NCI-H1105 treated with DMSO at 0.1 percent for 48 hours (cell line): ENCODE results near the gene AXDND1.
"Not testable (repeated sequence)": the region's sequence is repeated elsewhere in the genome, so short reads cannot be mapped to it uniquely, and the experiment has no call there.

ENCODE experiments used
- DNase-seq: peaks from one replicate; lab custom pipeline; 2025; lab: John Stamatoyannopoulos, UW

Gene AXDND1

DNA sequence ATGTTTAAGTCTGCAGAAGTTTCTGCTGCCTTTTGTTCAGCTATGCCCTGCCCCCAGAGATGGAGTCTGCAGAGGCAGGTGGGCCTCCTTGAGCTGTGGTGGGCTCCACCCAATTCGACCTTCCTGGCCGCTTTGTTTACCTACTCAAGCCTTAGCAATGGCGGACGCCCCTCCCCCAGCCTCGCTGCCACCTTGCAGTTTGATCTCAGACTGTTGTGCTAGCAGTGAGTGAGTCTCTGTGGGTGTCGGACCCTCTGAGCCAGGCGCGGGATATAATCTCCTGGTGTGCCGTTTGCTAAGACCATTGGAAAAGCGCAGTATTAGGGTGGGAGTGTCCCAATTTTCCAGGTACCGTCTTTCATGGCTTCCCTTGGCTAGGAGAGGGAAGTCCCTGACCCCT, 99.9 kb downstream of the AXDND1 start:
- not testable (repeated sequence) for DNase-seq

DNA sequence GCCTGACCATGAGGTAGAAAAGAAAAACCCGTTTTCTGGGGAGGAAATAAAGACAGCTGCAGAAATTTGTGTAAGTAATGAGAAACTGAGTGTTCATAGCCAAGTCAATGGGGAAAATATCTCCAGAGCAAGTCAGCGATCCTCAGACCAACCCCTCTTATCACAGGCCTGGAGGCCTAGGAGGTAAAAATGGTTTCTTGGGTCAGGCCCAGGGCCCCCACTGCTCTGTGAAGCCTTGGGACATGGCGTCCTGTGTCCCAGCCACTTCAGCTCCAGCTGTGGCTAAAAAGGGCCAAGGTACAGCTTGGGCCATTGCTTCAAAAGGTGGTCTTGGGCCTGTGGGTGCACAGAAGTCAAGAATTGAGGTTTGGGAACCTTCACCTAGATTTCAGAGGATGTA, 108.9 kb downstream of the AXDND1 start:
- no peak for DNase-seq

DNA sequence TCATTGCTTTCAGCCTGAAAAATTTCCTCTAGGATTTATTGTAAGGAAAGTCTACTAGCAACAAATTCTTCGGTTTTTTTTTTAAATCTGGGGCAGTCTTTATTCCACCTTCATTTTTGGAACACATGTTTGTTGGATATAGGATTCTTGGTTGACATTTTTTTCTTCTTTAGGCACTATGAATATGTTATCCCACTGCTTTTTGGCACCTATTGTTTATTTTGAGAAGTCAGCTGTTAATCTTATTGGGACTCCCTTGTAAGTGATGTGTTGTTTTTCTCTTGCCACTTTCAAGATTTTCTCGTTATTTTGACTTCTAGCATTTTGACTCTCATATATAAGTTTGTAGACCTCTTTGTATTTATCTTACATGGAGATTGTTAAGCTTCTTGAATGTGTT, 110.7 kb downstream of the AXDND1 start:
- no peak for DNase-seq

DNA sequence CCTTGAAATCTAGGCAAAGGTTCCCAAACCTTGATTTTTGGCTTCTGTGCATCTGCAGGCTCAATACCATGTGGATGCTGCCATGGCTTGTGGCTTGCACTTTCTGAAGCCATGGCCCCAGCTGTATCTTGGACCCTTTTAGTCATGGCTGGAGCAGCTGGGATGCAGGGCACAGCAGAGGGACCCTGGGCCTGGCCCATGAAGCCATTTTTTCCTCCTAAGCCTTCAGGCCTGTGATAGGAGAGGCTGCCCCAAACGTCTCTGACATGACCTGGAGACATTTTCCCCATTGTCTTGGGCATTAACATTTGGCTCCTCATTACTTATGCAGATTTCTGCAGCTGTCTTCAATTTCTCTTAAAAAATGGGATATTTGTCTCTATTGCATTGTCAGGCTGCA, 112.6 kb downstream of the AXDND1 start:
- no peak for DNase-seq

DNA sequence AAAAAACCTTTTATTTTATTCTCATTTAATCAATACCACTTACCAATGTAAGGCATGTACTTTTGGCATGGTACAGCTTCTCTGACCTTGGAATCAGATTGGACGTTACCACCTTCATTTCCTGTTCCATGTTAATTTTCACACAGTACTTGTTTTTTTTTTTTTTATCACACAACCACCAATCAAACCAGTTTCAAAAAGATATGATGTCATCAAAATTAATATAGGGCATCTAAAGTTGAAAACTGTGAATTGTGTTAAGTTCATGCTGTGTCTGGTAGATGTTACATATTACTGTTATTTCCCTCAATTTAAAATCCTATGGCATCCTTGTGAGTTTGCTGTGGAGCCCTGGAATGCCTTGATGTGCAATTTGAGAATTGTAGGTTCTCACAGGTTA, 124.8 kb downstream of the AXDND1 start:
- DNase-seq = no peak

DNA sequence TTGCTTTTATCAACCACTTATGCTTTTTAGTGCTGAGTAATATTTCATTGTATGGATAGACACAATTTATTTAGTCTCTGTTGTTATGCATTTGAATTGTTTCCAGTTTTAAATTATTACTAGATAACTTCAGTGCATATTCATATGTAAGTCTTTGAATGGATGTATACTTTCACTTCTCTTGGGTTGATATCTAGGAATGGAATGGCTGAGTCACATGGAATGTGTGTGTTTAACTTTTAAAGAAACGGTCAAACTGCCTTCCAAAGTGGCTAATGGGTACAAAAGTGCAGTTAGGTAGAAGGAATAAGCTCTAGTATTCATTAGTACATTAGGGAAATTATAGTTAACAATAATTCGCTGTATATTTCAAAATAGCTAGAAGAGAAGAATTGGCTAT, 127.6 kb downstream of the AXDND1 start:
- no peak for DNase-seq

DNA sequence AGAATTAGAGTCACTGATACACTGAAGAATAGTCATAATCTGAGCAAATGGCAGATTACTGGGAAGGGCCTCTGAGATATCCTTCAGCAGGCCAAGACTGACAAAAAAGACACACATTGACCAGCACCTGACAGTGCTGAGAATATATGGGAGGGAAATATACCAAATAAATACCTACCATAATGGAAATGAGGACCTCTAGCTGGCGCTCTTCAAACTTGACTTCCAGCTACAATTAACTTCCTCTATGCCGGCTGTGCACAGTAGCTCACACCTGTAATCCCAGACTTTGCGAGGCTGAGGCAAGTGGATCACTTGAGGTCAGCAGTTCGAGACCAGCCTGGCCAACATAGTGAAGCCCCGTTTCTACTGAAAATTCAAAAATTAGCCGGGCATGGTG, 140.4 kb downstream of the AXDND1 start:
- no peak for DNase-seq

DNA sequence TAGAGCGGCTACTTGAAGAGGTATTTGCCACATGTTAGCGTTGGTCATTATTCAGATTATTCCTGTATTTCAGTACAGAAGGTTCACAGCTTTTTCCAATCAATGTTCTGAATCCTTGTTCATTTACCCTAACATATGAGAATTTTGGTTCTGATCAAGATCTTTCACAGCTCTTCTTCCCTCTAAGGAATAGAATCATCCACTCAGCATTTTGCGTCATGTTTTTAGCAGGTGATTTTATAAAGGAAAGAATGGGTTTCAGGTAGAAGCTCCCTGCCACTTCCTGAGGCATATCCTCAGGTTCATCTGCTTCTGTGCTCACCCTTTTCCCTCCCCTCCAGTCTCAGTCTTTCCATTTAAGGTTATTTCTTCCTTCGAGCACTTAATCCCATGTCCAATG, 143.6 kb downstream of the AXDND1 start:
- DNase-seq = no peak

DNA sequence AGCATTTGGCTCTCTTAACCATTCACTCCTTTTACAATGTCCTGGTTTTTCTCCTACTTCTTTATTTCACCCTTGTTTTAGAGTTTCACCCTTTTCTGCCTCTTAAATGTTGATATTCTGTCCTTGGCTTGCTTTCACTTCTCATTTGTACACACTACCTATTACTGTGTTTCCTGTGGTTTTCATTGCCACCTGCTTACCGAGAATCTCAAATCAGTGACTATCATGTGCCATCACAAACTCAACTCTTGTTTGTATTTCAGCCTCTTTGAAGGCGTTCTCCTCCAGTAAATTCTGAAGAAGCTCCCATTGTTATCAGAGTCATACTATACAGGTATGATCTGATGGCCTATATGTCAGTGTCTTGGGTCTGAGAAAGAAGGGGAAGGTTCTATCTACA, 144.3 kb downstream of the AXDND1 start:
- no peak for DNase-seq

DNA sequence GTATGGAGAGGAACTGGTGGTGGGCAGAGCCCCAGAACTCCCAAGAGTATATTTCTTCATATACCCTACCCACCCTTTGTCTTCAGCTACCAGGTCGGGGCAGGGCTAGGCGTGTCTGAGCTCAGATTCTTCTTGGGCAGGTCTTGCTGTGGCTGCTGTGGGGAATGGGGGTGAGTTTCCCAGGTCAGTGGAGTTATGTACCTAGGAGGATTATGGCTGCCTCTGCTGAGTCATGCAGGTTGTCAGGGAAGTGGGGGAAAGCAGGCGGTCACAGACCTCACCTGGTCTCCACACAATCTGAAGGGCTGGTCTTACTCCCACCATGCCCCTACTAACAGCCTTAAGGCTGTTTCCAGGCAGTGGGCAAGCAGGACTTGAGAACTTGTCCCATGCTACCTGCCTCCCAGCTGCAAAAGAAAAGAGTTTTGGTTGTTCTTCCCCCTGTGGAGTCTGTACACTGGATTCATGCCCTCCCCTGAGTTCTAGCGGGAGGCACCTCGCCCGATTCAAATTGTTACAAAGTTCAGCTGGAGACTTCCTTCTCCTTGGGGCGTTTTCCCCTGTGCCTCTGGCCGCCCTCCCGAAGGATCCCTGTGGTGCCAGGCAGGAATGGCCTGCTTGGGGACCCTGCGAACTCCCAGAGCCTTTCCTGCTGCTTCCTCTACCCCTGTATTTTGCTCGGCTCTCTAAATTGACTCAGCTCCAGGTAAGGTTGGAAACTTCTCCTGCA, 151.4 kb downstream of the AXDND1 start:
- DNase-seq = no peak

DNA sequence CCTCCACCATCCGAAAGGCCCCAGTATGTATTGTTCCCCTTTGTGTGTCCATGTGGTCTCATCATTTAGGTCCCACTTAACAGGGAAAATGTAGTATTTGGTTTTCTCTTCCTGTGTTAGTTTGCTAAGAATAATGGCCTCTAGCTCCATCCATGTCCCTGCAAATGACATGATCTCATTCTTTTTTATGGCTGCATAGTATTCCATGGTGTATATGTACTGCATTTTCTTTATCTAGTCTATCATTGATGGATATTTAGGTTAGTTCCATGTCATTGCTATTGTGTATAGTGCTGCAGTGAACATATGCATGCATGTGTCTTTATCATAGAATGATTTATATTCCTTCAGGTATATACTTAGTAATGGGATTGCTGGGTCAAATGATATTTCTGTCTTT, 152.8 kb downstream of the AXDND1 start:
- not testable (repeated sequence) for DNase-seq

DNA sequence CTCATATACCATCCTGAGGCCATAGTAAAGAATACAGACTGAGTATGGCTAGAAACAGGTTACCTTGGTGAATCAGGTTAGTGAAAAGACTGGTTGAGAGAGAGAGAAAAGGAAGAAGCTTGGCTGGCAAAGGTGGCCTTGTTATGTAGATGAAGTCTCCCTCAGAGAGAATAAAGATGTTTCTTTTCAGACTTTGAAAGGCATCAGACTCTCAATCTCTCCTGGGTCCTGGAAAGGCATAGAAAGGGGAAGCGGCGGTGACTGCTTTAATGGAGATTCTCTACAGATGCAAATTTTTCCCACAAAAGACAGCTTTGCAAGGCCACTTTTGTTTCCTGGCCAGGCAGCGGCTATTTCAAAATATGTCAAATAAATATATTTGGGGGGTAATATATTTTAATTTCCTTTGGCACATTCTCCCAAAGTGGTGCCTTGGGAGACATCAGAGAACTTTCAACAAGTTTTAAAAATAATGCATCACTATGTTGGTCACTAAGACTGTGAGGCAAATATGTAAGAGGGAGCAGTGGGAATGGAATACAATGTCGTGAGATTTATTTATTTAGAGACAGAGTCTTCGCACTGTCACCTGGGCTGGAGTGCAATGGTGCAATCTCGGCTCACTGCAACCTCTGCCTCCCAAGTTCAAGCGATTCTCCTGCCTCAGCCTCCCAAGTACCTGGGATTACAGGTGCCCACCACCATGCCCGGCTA, 163.9 kb downstream of the AXDND1 start:
- DNase-seq = no peak

DNA sequence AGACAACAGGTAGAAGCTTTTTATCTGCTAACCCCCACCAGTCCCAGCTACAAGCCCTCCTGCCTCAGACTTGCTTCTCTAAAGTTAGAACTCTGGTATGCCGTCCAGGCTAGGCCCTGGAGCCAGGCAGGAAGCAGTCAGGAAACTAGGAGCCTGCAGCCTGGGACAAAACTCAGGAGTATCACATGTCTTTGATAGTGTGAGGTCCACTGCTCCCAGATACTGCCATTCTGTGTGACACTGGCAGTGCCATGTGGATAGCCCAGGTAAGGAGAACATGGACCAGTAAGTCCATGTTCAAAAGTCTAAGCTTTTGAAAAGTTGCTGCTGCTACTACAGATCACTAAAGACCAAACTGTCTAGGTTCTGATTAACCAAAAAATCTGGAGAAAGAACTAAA, 164.6 kb downstream of the AXDND1 start:
- no peak for DNase-seq

DNA sequence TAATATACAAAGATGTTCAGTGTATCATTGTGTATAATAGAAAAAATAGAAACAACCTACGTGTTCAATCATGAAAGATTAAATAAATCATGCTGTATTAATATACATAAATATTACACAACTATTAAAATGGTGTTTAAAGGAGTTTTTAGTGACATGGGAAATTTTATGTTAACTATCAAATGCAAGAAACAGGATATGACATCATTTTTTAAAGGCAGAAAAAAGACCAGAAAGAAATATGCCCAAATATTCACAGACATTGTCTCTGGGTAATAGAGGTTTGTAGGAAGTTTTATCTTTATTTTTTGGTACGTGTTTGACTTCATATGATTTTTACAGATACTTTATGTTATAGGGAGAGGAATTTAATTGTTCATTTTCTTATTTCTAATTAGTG, 176.0 kb downstream of the AXDND1 start:
- DNase-seq = no peak

DNA sequence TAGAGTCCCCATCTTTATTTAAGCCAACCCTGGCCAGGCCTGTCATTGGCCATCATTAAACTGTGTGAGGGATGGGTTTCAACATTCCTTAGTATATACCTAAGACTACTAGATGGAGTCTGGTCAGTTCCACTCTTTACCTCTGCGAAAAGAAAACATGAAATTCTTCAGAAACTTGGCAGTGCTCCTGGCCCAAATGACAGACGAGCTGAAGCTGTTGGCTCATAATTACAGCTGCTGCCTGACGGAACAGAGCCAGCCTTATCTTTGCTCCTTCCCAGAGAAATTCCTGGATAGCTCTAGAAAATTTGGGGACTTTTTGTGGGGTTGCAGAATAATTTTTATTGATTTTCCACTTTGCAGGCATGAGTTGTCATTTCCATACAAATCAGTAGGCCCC, 179.6 kb downstream of the AXDND1 start:
- no peak for DNase-seq

DNA sequence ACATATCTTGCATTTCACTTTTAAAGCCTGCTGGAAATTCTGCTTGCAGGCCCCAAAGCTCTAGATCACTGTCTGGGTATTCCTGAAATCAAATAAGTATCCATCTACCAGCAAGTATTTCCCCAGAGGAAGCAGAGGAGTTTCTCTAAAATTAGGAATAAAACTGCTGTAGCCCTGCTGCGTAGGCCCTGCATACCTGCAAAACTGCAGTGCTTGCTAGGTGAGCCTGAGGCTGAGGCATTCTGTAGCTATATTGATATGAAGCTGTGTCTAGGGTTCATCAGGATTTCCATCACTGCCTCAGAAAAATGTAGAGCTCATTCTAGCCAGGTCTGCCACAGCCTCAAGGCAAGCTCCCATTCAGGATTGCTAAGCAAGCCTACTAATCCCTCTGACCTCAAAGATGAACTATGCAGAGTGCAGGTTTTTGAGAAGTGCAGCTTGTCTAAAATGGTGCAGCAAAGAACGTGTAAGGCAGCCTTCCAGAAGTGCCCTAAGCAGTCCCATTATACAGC, 181.3 kb downstream of the AXDND1 start:
- no peak for DNase-seq

DNA sequence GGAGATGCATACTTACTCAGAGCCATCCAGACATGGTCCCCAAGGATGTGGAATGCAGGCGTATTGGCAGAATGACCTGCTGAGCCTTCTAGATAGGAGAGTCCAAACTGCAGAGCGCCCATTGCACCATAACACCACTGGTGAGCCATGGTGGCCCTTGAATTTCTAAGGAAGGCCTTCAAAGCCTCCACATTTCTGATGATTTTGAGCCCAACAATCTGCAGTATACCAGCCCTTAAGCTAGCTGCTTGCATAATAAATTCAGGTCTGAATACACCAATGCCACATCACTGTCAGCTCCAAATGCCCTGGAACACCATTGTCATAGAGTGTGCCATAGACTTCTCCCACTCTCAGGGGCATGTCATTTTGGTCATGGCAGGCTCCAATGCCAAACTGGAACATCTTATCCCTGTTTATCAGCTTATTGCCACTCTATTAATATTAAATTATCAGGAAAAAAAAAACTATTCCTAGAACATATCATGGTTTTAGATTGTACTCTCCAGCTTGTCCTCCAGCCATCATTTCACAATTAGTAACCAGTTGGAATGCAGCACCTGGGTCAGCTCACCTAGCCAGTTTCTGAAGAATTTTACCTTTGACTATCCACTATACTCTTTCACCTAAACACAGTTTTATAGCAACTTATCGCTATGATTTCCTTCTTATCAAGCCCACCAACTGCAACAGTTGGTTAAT, 183.0 kb downstream of the AXDND1 start:
- DNase-seq = no peak

DNA sequence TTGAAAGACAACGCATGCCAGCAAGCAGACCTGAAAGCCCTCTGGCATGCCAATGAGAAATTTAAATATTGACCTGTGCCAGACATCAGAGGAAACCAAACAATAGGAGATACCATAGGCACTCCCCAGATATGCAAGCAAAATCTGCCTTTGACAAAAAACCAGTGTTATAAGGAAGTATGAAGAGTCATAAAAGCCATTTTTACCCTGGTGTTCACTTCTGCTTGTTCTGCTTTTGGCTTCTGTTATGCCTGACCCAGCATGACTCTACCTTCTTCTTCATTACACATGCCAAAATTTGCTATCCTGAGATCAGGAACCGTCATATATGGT, 183.6 kb downstream of the AXDND1 start:
- no peak for DNase-seq

DNA sequence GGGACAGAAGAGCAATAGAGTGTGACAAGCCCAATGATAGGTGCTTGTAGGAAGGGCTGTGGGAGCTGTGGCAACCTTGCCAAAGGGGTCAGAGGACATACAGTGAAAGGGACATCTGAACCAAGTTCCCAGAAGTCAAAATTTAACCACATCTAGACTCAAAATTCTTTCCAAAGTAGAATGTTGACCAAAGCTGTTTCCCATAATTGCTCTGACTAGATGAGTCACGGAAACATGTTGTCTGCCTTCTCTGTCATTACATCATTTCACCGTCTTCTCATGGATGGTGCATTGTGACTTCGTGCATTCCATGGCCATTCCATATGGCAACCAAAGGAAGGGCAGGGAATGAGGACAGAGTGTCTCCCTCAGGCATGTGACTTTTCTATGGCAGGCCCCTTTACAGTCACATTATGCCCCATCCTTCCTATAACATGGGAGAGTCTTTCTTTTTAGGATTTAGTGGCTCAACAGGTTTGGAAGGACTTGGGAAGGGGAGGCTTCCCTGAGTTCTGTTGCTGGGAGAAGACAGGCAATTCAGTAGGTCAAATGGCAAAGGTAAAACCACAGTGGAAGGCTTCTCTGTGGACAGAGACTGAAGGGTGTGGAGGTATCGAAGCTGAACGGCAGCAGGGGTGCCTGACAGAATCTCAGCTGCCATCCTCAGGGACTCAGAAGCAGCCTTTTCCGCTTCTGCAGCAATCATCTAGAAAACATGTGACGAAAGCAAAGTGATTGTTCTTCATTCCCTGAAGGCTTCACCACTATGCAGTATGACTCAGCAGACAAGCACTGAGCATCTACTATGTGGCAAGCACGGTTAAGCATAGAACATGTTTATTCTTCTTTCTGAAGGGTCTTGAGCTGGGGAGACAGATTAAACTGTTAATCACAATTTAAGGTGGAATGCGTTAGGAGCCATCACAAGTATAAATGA, 185.2 kb downstream of the AXDND1 start:
- DNase-seq = no peak

DNA sequence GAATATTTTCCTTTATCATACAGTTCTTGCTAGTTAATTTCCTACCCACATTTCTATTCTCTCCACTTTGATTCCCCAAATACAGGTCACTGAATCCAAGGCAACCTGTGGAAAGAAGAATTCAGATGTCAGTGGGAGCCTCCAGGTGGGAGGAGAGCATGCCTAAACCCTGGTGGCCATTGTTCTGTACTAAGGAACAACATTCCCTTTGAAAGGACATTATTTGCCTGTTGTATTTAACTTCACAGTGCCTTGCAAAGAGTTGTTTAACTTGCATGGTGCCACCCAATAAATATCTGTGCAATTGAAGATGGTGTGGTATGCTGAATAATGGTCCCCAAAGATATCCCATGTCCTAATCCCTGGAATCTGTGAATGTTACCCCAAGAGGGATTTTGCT, 188.7 kb downstream of the AXDND1 start:
- DNase-seq = no peak

DNA sequence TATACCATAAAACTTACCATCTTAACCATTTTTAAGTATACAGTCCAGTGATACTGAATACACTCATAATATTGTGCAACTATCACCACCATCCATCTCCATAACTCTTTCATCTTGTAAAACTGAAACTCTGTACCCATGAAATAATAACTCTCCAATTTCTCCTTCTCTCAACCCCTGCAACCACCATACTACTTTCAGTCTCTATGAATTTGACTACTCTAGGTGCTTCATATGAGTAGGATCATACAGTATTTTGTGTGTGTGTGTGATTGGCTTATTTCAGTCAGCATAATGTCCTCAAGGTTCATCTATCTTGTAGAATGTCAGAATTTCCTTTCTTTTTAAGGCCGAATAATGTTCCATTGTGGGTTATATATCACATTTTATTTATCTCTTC, 192.3 kb downstream of the AXDND1 start:
- no peak for DNase-seq
